Esophagus muscularis mucosa (tissue), 4 donors: ENCODE data around the gene EFTUD2. TPM values are rescaled to one million over a fixed set of nuclear protein-coding genes. Genes with fewer than 3 reads are reported as not detected.

Source experiments
- DNase-seq: peaks from one replicate; pipeline ENCODE4 v3.0.0-alpha.2; 2017; ENCODE audit errors: extremely low spot score
- H3K27ac ChIP-seq, 4 donors: fragments of 200-600 bp; sonication (generic); replicated peaks in 1 of 4; 1 replicate in 3 of 4; 2 replicates in 1 of 4; pipeline ENCODE4 v1.5.1; 2016 to 2019; ENCODE audit warnings: mild to moderate bottlenecking in 1 of 4
- H3K27me3 ChIP-seq, 4 donors: fragments of 200-600 bp; sonication (generic); one replicate each; pipeline versions ENCODE4 v1.5.1 to v1.6.0; 2016 to 2019
- H3K36me3 ChIP-seq, 4 donors: fragments of 200-600 bp; sonication (generic); one replicate each; pipeline ENCODE4 v1.5.1; 2016 to 2019
- H3K4me1 ChIP-seq, 4 donors: fragments of 200-600 bp; sonication (generic); one replicate each; pipeline ENCODE4 v1.5.1; 2016 to 2019
- H3K4me3 ChIP-seq, 4 donors: fragments of 200-600 bp; sonication (generic); 1 replicate in 2 of 4; 2 replicates in 2 of 4; pipeline ENCODE4 v1.5.1; 2016 to 2019; ENCODE audit warnings: mild to moderate bottlenecking in 4 of 4, moderate library complexity in 1 of 4
- H3K9me3 ChIP-seq, 4 donors: fragments of 200-600 bp; sonication (generic); 1 replicate in 3 of 4; 2 replicates in 1 of 4; pipeline ENCODE4 v1.5.1; 2016 to 2019
- EP300 ChIP-seq: sonication (generic); formaldehyde crosslinking; IDR thresholded peaks from one replicate; pipeline ENCODE4 v1.6.1; 2017; ENCODE audit warnings: antibody characterized with exemption
- POLR2A ChIP-seq: fragments of 450-650 bp; IDR thresholded peaks from one replicate; pipeline ENCODE4 v1.6.1; 2017; ENCODE audit warnings: antibody characterized with exemption, moderate library complexity, mild to moderate bottlenecking, low read depth
- POLR2AphosphoS5 ChIP-seq, 2 donors: sonication (generic); formaldehyde crosslinking; IDR thresholded peaks; one replicate each; pipeline ENCODE4 v1.6.1; 2017; ENCODE audit warnings: antibody characterized with exemption in 2 of 2
- WGBS: methylation state at CpG from one replicate; pipeline ENCODE4 v1.1.5; 2018; 5-methylcytosine and 5-hydroxymethylcytosine counted together
- intact Hi-C: fragments of 100-400 bp; cut with DNase I; formaldehyde crosslinking; loops from one replicate; pipeline ENCODE4 v1.15.1; 2023
- total RNA-seq, 4 donors: library from RNA; depleted of rRNA; stranded (reverse); fragments of >200 nt; gene quantifications; one replicate each; pipeline versions ENCODE4 v1.1.0 to v1.2.1, GENCODE V29; 2016
- TF ChIP-seq, protein P1 (sequence below), 3 experiments: fragments of 200-600 bp in 2 of 3; fragments of 450-650 bp in 1 of 3; sonication (generic) in 2 of 3; IDR thresholded peaks; one replicate each; pipeline ENCODE4 v1.5.1; 2017 to 2019; ENCODE audit warnings: antibody characterized with exemption in 3 of 3, mild to moderate bottlenecking in 2 of 3, moderate library complexity in 1 of 3

Gene EFTUD2
- total RNA-seq, 4 donors from 2014 or later = 46.0 to 49.7 (median 48.3) TPM

DNA sequence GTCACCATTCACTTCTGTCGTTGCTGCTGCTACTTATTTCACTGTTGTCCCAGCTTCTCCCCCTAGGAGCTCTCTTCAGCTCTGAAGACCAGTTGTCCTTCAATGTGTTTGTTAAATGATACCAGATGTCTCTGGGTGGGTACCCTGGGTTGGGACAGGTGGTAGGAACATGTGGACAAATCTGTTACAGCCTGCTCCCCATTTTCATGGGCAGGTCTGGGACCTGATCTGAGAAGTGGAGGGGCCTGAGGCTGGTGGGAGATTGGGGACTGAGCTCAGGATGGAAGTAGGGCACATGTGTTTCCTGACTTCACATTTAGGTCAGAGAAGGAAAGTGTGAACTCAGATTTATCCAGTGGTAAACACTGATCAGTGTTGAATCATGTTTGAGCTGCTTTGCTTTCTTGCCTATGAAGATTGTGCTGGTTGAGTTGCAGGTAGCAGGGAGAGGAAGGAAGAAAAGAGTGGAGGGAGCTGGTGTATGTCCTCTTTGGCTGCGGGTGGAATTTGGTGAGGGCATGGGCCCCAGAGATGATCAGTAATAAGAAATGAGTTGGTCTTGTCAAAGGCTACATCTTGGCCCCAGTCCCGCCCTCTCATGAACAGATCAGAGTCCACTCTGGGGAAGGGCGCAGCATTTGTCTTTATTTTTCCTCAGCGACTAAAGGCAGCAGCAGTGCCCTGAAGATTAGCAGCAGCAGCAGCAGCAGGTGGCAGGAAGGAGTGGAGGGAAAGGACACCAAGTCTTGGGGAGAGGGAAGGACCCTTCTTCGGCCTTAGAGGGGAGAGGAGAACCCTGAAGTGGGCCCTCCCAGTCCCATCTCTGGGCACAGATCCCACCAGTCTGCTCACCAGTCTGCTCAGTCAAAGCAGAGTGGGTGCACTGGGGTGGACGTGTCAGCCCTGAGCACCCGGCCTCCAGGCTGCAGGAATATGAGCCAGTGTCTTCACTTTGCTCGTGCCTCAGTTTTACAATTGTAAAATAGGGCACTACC is 6.1 kb upstream of the EFTUD2 start:
- no peak for DNase-seq
- intact Hi-C loops = no loop called here
- WGBS = 77% methylated on average over 8 of the region's 9 CpGs
- peaks cover 0 to 4% (median 0%) of the 10 kb centered on the region in 4 donors for H3K27me3 ChIP-seq
- TF ChIP-seq POLR2A (no peak), POLR2AphosphoS5 (IDR thresholded peaks at IDR 0.05) (no peak), EP300 (no peak)
- TF ChIP-seq, protein P1, sequence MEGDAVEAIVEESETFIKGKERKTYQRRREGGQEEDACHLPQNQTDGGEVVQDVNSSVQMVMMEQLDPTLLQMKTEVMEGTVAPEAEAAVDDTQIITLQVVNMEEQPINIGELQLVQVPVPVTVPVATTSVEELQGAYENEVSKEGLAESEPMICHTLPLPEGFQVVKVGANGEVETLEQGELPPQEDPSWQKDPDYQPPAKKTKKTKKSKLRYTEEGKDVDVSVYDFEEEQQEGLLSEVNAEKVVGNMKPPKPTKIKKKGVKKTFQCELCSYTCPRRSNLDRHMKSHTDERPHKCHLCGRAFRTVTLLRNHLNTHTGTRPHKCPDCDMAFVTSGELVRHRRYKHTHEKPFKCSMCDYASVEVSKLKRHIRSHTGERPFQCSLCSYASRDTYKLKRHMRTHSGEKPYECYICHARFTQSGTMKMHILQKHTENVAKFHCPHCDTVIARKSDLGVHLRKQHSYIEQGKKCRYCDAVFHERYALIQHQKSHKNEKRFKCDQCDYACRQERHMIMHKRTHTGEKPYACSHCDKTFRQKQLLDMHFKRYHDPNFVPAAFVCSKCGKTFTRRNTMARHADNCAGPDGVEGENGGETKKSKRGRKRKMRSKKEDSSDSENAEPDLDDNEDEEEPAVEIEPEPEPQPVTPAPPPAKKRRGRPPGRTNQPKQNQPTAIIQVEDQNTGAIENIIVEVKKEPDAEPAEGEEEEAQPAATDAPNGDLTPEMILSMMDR (IDR thresholded peaks at IDR 0.05) = no peak
- no peak overlapping the region for H3K27ac ChIP-seq
- no peak overlapping the region for H3K4me3 ChIP-seq
- no peaks in the 10 kb centered on the region for H3K9me3 ChIP-seq
- peaks cover 3 to 13% (median 10%) of the 10 kb centered on the region in 4 donors for H3K4me1 ChIP-seq
- no peaks in the 10 kb centered on the region for H3K36me3 ChIP-seq

DNA sequence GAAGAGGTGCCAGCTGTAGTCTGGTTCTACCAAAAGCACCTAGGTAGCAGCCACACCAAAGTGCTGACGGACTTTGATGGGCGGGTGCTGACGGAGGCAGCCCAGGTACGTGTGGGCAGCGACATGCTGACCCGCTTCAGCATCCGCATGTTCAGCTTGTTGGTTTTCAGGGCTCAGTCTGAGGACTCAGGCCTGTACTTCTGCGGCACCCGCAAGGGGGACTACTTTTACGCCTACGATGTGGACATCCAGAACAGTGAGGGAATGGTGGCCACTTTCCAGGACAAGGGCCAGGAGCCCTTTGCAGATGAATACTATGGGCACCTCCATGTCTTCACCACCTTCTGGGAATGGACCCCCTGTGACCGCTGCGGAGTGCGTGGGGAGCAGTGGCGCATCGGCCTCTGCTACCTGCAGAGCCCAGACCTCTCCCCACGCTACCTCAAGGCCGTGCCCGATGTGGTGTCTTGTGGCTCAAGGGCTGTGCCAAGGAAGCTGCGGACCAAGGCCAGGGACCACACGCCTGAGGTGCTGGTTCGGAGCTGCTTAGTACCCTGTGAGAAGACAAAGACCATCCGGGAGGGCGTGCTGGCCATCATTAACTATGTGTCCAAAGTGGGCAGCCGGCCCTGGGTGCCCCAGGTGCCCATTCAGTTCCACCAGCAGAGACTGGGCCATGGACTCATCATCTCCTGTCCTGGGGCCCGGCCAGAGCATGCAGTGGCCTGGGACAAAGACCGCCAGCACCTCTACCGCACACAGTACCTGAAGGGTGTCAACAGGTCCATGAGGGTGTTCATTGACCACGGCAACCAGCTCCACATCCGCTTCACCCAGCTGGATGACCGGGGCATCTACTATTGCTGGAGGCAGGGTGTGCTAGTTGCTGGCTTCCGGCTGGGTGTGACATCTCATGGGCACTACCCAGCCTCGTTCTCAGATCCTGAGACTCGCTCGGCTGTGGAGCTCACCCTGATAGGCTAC is 5.0 kb upstream of the EFTUD2 start:
- Histone ChIP-seq H3K36me3 (no peaks in the 10 kb centered on the region), H3K9me3 (no peaks in the 10 kb centered on the region), H3K4me1 (peaks cover 9 to 20% (median 17%) of the 10 kb centered on the region in 4 donors), H3K27me3 (no peaks in the 10 kb centered on the region), H3K27ac (no peak overlapping the region), H3K4me3 (no peak overlapping the region)
- 94% methylated on average over 16 of the region's 35 CpGs for WGBS
- no peak for DNase-seq
- TF ChIP-seq POLR2AphosphoS5 (IDR thresholded peaks at IDR 0.05) (no peak), EP300 (no peak), POLR2A (no peak)
- TF ChIP-seq, protein P1 (IDR thresholded peaks at IDR 0.05) = no peak
- intact Hi-C loops = no loop called here

DNA sequence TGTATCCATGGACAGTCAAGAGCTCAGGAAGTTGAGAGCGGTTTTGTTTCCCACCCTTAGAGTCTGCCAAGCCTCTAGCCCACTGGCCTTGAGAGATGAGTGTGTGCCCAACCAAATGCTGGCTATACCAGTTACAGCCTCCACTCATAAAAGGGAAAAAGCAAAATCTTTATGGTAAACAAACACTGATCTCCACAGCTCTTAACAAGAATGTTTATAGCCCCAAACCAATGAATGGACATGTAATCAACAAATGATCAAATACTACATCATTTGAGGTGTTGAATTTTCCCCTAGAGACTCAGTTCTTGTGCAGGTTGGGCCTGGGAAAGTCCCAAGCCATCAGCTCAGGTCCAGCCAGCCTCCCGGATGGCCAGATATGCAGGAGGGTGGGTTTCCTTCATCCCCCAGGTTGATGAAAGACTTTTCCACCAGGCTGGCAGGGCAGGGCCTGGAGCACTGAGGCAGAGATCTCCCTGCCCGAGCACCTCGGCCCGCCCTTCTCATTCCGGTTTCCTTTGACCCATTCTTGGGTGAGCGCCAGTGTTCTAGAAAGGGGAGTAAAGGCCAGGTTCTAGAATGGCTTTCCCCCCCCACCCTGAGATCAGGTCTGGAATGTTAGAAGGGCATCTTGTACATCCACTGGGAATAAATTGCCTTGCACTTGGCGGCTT is 3.9 kb upstream of the EFTUD2 start:
- peaks cover 13 to 28% (median 23%) of the 10 kb centered on the region in 4 donors for H3K4me1 ChIP-seq
- H3K9me3 ChIP-seq = no peaks in the 10 kb centered on the region
- TF ChIP-seq POLR2AphosphoS5 (IDR thresholded peaks at IDR 0.05) (no peak), EP300 (no peak), POLR2A (no peak)
- TF ChIP-seq, protein P1 (IDR thresholded peaks at IDR 0.05) = no peak
- 76% methylated on average over 4 of the region's 8 CpGs for WGBS
- H3K36me3 ChIP-seq = no peaks in the 10 kb centered on the region
- no peak overlapping the region for H3K27ac ChIP-seq
- no peaks in the 10 kb centered on the region for H3K27me3 ChIP-seq
- intact Hi-C loops = no loop called here
- H3K4me3 ChIP-seq = no peak overlapping the region
- no peak for DNase-seq

DNA sequence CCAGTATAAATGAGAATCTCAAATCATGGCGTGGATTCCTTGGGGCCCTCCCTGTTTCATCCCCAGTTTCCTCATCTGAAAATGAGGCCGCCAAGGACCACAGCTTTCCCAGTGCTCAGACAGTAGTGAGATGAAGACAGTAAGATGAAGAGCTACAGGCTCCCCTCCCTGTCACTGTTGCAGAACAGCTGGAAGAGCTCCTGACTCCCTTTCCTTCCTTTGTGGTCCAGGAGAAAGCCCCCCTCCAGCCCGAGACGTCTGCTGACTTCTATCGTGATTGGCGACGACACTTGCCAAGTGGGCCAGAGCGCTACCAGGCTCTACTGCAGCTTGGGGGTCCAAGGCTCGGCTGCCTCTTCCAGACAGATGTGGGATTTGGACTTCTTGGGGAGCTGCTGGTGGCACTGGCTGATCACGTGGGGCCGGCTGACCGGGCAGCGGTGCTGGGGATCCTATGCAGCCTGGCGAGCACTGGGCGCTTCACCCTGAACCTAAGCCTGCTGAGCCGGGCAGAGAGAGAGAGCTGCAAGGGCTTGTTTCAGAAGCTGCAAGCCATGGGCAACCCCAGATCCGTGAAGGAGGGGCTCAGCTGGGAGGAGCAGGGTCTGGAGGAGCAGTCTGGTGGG is 3.0 kb upstream of the EFTUD2 start:
- Histone ChIP-seq H3K27ac (no peak overlapping the region), H3K4me3 (no peak overlapping the region), H3K36me3 (no peaks in the 10 kb centered on the region), H3K9me3 (no peaks in the 10 kb centered on the region), H3K4me1 (peaks cover 22 to 37% (median 32%) of the 10 kb centered on the region in 4 donors), H3K27me3 (no peaks in the 10 kb centered on the region)
- TF ChIP-seq POLR2AphosphoS5 (IDR thresholded peaks at IDR 0.05) (no peak), EP300 (no peak), POLR2A (no peak)
- TF ChIP-seq, protein P1 (IDR thresholded peaks at IDR 0.05) = no peak
- intact Hi-C loops = no loop called here
- WGBS = 88% methylated on average over 10 of the region's 17 CpGs
- no peak for DNase-seq
